OCI-LY3 (cell line): ENCODE measurements around the gene NCEH1.
"Not testable (repeated sequence)": the region's sequence is repeated elsewhere in the genome, so short reads cannot be mapped to it uniquely, and the experiment has no call there.

Source experiments
- EZH2phosphoT487 ChIP-seq: fragments of 200-600 bp; shearing (Covaris generic); IDR thresholded peaks from 2 replicates; pipeline ENCODE4 v1.6.1; 2018; ENCODE audit warnings: antibody characterized with exemption, mixed run types, low read depth
- TF ChIP-seq, protein P1 (sequence below): fragments of 200-600, 300-600 bp; sonication (generic); IDR thresholded peaks from 2 replicates; pipeline ENCODE4 v1.5.1; 2014; ENCODE audit warnings: antibody characterized with exemption, low read length, low read depth

DNA sequence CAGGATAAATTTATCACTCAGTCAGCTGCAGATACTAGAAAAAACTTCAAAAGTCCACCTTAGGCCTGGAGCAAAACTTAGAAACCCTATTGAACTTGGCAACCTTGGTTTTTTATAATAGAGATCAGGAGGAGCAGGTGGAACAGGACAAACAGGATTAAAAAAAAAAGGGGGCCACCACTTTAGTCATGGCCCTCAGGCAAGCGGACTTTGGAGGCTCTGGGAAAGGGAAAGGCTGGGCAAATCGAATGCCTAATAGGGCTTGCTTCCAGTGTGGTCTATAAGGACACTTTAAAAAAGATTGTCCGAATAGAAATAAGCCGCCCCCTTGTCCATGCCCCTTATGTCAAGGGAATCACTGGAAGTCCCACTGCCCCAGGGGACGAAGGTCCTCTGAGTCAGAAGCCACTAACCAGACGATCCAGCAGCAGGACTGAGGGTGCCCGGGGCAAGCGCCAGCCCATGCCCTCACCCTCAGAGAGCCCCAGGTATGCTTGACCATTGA, 11.7 kb upstream of the NCEH1 start:
- TF ChIP-seq, protein P1, sequence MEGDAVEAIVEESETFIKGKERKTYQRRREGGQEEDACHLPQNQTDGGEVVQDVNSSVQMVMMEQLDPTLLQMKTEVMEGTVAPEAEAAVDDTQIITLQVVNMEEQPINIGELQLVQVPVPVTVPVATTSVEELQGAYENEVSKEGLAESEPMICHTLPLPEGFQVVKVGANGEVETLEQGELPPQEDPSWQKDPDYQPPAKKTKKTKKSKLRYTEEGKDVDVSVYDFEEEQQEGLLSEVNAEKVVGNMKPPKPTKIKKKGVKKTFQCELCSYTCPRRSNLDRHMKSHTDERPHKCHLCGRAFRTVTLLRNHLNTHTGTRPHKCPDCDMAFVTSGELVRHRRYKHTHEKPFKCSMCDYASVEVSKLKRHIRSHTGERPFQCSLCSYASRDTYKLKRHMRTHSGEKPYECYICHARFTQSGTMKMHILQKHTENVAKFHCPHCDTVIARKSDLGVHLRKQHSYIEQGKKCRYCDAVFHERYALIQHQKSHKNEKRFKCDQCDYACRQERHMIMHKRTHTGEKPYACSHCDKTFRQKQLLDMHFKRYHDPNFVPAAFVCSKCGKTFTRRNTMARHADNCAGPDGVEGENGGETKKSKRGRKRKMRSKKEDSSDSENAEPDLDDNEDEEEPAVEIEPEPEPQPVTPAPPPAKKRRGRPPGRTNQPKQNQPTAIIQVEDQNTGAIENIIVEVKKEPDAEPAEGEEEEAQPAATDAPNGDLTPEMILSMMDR = not testable (repeated sequence)
- not testable (repeated sequence) for TF ChIP-seq EZH2phosphoT487
